A549 (cell line): ENCODE results near the gene RMND5A.

ENCODE experiments used
- CHD2 ChIP-seq: fragments of 150-350 bp; IDR thresholded peaks from 2 replicates; pipeline ENCODE4 v1.6.1; 2014; ENCODE audit warnings: low read length; ENCODE audit not compliant: partially characterized antibody
- CTCF ChIP-seq: fragments of >200 bp; sonication (Bioruptor Twin); formaldehyde crosslinking; IDR thresholded peaks from 3 replicates; pipeline ENCODE4 v1.5.1; 2016
- EP300 ChIP-seq, 2 experiments: fragments of >200 bp; sonication (Bioruptor Twin); formaldehyde crosslinking; IDR thresholded peaks; 2 replicates in 1 of 2; 3 replicates in 1 of 2; pipeline ENCODE4 v1.6.1; 2016 to 2017
- POLR2A ChIP-seq: IDR thresholded peaks from 2 replicates; pipeline ENCODE4 v1.6.1; 2012; ENCODE audit warnings: mild to moderate bottlenecking, low read length
- RAD21 ChIP-seq, 2 experiments: fragments of >200 bp in 1 of 2; sonication (Bioruptor Twin) in 1 of 2; formaldehyde crosslinking in 1 of 2; IDR thresholded peaks in 1 of 2; conservative IDR thresholded peaks in 1 of 2; 2 replicates in 1 of 2; 3 replicates in 1 of 2; pipeline ENCODE4 v1.6.1; 2012 to 2018; ENCODE audit warnings: inconsistent platforms in 1 of 2
- TF ChIP-seq, protein P1 (sequence below): fragments of 200-600 bp; sonication (generic); IDR thresholded peaks from 2 replicates; pipeline ENCODE4 v1.6.1; 2016; ENCODE audit warnings: antibody characterized with exemption, mild to moderate bottlenecking, moderate library complexity
- TF ChIP-seq, protein P2 (sequence below): IDR thresholded peaks from 2 replicates; pipeline ENCODE4 v1.6.1; 2012; ENCODE audit warnings: low read depth, borderline replicate concordance

- TF ChIP-seq RAD21 (conservative IDR thresholded peaks at IDR 0.05 in 1 of 2, IDR thresholded peaks at IDR 0.05 in 1 of 2) (no peak), CTCF (no peak), CHD2 (no peak), POLR2A (no peak), EP300 (IDR thresholded peaks at IDR 0.05) (no peak)
- TF ChIP-seq, protein P1, sequence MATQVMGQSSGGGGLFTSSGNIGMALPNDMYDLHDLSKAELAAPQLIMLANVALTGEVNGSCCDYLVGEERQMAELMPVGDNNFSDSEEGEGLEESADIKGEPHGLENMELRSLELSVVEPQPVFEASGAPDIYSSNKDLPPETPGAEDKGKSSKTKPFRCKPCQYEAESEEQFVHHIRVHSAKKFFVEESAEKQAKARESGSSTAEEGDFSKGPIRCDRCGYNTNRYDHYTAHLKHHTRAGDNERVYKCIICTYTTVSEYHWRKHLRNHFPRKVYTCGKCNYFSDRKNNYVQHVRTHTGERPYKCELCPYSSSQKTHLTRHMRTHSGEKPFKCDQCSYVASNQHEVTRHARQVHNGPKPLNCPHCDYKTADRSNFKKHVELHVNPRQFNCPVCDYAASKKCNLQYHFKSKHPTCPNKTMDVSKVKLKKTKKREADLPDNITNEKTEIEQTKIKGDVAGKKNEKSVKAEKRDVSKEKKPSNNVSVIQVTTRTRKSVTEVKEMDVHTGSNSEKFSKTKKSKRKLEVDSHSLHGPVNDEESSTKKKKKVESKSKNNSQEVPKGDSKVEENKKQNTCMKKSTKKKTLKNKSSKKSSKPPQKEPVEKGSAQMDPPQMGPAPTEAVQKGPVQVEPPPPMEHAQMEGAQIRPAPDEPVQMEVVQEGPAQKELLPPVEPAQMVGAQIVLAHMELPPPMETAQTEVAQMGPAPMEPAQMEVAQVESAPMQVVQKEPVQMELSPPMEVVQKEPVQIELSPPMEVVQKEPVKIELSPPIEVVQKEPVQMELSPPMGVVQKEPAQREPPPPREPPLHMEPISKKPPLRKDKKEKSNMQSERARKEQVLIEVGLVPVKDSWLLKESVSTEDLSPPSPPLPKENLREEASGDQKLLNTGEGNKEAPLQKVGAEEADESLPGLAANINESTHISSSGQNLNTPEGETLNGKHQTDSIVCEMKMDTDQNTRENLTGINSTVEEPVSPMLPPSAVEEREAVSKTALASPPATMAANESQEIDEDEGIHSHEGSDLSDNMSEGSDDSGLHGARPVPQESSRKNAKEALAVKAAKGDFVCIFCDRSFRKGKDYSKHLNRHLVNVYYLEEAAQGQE: no peak
- TF ChIP-seq, protein P2, sequence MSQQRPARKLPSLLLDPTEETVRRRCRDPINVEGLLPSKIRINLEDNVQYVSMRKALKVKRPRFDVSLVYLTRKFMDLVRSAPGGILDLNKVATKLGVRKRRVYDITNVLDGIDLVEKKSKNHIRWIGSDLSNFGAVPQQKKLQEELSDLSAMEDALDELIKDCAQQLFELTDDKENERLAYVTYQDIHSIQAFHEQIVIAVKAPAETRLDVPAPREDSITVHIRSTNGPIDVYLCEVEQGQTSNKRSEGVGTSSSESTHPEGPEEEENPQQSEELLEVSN: no peak
These were observed 50.8 kb downstream of the RMND5A start for GRCh38 chr2:86770816-86771301.
